ENCODE data around the gene MRGPRF. TPM values are rescaled to one million over a fixed set of nuclear protein-coding genes. Genes with fewer than 3 reads are reported as not detected.

MRGPRF gene
- total RNA-seq, 4 donors from 2014 or later = 17.9 to 119 (median 43.6) TPM

DNA sequence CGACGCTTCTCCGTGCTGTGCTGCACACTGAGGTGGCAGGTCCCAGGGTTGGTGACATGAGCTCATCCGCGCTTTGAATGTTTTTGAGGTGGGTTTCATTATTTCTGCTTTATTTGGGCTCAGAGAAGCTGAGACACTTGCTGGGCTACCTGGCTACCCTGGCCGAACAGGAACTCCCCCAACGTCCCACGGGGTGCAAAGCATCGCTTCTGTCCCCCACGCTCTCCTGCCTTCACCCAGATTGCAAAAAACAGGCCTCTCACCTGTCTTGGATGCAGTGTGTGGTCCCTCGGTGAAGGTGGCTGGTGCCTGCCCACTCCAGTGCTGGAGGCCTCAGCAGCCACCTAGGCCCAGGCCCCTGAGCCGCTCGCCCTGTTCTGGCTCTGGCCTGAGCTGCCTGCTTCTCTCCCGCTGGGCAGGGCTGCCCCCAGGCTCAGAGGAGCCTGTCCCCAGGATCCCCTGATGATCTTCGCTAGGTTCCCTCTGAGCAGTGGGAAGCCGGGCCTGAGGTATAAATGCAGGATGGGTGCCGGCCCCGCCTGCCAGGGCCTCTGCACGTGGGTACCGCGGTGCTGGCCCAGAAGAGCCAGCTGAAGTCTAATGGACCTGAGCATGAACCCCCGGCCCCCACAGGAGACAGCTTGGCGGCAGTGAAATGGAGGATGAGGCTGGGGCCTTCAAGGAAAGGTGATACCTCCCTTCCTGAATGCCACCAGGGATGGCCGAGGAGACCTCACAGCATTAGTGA, 16.5 kb downstream of the MRGPRF start:
- H3K4me1 ChIP-seq = peaks cover 12 to 29% (median 19%) of the 10 kb centered on the region in 4 donors
- peak overlapping the region in 1 of 4 donors; percentile 98 for H3K27ac ChIP-seq
- H3K27me3 ChIP-seq = peaks cover 15% of the 10 kb centered on the region
- intact Hi-C loops (cut with DNase I; ENCODE audit: low total_unique reads) (no loop called here), in situ Hi-C loops (cut with MboI; ENCODE audit: low pct_ligation_motif_present in 1 of 4, low pct_unique_long_range_greater_than_20kb in 1 of 4, low sequenced_read_pairs in 3 of 4) (no loop called here)
- WGBS, 2 donors (ENCODE audit: low coverage in 1 of 2) = 93 to 100% methylated on average over 3 to 23 of the region's 24 CpGs
- H3K36me3 ChIP-seq = no peaks in the 10 kb centered on the region
- TF ChIP-seq EP300 (IDR thresholded peaks at IDR 0.05; ENCODE audit: low read depth) (no peak), POLR2AphosphoS5 (IDR thresholded peaks at IDR 0.05) (no peak), POLR2A (IDR thresholded peaks at IDR 0.05) (no peak)
- TF ChIP-seq, protein P1, sequence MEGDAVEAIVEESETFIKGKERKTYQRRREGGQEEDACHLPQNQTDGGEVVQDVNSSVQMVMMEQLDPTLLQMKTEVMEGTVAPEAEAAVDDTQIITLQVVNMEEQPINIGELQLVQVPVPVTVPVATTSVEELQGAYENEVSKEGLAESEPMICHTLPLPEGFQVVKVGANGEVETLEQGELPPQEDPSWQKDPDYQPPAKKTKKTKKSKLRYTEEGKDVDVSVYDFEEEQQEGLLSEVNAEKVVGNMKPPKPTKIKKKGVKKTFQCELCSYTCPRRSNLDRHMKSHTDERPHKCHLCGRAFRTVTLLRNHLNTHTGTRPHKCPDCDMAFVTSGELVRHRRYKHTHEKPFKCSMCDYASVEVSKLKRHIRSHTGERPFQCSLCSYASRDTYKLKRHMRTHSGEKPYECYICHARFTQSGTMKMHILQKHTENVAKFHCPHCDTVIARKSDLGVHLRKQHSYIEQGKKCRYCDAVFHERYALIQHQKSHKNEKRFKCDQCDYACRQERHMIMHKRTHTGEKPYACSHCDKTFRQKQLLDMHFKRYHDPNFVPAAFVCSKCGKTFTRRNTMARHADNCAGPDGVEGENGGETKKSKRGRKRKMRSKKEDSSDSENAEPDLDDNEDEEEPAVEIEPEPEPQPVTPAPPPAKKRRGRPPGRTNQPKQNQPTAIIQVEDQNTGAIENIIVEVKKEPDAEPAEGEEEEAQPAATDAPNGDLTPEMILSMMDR (IDR thresholded peaks at IDR 0.05) = no peak
- H3K9me3 ChIP-seq = no peaks in the 10 kb centered on the region
- DNase-seq = no peak
- no peak overlapping the region for H3K4me3 ChIP-seq

DNA sequence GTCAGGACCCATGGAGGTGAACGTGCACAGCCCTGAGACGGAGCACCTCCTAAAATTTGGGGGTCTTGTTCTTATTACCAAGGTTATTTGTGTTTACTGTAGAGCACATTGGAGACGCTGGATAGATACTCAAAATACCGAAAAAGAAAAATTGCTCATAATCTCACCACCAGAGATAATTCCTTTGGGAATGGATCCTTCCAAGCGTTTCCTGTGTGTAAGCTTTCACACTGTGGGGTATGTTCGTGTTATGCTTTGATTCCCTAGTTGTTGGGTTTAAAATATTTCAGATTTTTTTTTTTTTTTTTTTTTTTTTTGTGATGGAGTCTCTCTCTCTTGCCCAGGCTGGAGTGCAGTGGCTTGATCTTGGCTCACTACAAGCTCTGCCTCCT, 18.2 kb downstream of the MRGPRF start:
- intact Hi-C loops (cut with DNase I; ENCODE audit: low total_unique reads) = no loop called here
- Histone ChIP-seq H3K4me1 (peaks cover 9 to 16% (median 12%) of the 10 kb centered on the region in 4 donors), H3K36me3 (no peaks in the 10 kb centered on the region), H3K27ac (no peak overlapping the region), H3K27me3 (peaks cover 21% of the 10 kb centered on the region), H3K9me3 (no peaks in the 10 kb centered on the region), H3K4me3 (no peak overlapping the region)
- TF ChIP-seq EP300 (IDR thresholded peaks at IDR 0.05; ENCODE audit: low read depth) (no peak), POLR2A (IDR thresholded peaks at IDR 0.05) (no peak), POLR2AphosphoS5 (IDR thresholded peaks at IDR 0.05) (no peak)
- TF ChIP-seq, protein P1 (IDR thresholded peaks at IDR 0.05) = no peak
- in situ Hi-C loops (cut with MboI; ENCODE audit: low pct_ligation_motif_present in 1 of 4, low pct_unique_long_range_greater_than_20kb in 1 of 4, low sequenced_read_pairs in 3 of 4) = no loop called here
- no peak for DNase-seq
- WGBS, 2 donors (ENCODE audit: low coverage in 1 of 2) = 48 to 76% methylated on average over 3 to 6 of the region's 6 CpGs

DNA sequence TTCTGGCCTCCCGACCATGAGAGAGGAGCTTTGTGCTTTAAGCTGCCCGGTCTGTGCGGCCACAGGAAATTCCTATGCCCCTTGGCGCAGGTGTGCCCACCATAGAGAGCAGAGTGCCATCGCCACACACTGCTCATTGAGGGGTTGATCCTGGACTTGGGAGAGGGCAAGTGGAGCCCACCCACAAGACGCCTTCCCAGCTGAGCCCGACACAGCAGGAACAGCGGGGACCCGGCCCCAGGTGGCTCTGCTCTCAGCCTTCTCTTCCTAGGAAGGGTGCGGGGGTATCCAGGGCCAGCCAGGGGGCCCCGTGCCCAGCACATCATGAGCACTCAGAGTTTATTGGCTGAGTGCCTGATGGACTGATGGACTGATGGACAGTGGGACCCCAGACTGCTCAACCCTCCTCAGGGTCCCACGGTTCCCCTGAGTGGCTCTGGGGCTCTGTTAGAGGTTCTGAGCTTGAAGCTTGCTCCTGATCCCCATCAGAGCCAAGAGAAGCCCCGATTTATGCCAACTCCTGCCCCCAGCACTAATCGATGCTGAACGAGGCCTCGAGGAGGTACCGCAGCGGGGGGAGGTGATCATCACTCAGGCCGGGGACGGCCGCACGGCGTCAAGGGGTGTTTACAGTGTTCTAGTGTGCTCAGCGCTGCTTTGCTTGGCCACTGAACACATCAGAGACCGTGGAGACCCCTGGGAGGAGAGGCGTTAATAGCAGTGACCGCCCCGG, 18.7 kb downstream of the MRGPRF start:
- Histone ChIP-seq H3K27me3 (peaks cover 21% of the 10 kb centered on the region), H3K4me1 (peaks cover 3 to 12% (median 11%) of the 10 kb centered on the region in 4 donors), H3K9me3 (no peaks in the 10 kb centered on the region), H3K36me3 (no peaks in the 10 kb centered on the region), H3K27ac (no peak overlapping the region), H3K4me3 (no peak overlapping the region)
- DNase-seq = no peak
- TF ChIP-seq, protein P1 (IDR thresholded peaks at IDR 0.05) = no peak
- TF ChIP-seq EP300 (IDR thresholded peaks at IDR 0.05; ENCODE audit: low read depth) (no peak), POLR2AphosphoS5 (IDR thresholded peaks at IDR 0.05) (no peak), POLR2A (IDR thresholded peaks at IDR 0.05) (no peak)
- WGBS, 2 donors (ENCODE audit: low coverage in 1 of 2) = 84% methylated on average over 28 of the region's 28 CpGs; no CpG with 5 or more reads in 1 of the 2 donors
- in situ Hi-C loops (cut with MboI; ENCODE audit: low pct_ligation_motif_present in 1 of 4, low pct_unique_long_range_greater_than_20kb in 1 of 4, low sequenced_read_pairs in 3 of 4) (no loop called here), intact Hi-C loops (cut with DNase I; ENCODE audit: low total_unique reads) (no loop called here)

DNA sequence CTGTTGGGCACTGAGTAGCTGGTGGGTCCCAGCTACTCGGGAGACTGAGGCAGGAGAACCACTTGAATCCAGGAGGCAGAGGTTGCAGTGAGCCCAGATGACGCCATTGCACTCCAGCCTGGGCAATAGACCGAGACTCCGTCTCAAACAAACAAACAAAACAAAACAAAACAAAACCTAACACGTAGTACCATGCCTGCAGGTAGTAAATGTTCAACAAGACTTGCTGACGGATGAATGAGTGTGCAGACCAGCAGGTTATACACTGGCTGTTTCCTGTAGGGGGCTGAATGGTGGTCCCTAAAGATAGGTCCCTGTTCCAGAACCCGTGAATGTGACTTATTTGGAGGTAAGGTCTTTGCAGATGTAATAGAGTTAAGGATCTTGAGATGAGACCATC, 19.5 kb downstream of the MRGPRF start:
- no peak overlapping the region for H3K27ac ChIP-seq
- WGBS, 2 donors (ENCODE audit: low coverage in 1 of 2) = 30 to 57% methylated on average over 2 to 7 of the region's 7 CpGs
- peaks cover 0 to 5% (median 4%) of the 10 kb centered on the region in 4 donors for H3K4me1 ChIP-seq
- peaks cover 21% of the 10 kb centered on the region for H3K27me3 ChIP-seq
- no peaks in the 10 kb centered on the region for H3K36me3 ChIP-seq
- intact Hi-C loops (cut with DNase I; ENCODE audit: low total_unique reads) = no loop called here
- no peak for DNase-seq
- in situ Hi-C loops (cut with MboI; ENCODE audit: low pct_ligation_motif_present in 1 of 4, low pct_unique_long_range_greater_than_20kb in 1 of 4, low sequenced_read_pairs in 3 of 4) = no loop called here
- no peaks in the 10 kb centered on the region for H3K9me3 ChIP-seq
- TF ChIP-seq POLR2A (IDR thresholded peaks at IDR 0.05) (no peak), POLR2AphosphoS5 (IDR thresholded peaks at IDR 0.05) (no peak), EP300 (IDR thresholded peaks at IDR 0.05; ENCODE audit: low read depth) (no peak)
- TF ChIP-seq, protein P1 (IDR thresholded peaks at IDR 0.05) = no peak
- no peak overlapping the region for H3K4me3 ChIP-seq
